CD4-positive, CD25-positive, alpha-beta regulatory T cell (primary cell): ENCODE measurements around the gene MVK. TPM values are rescaled to one million over a fixed set of nuclear protein-coding genes. Genes with fewer than 3 reads are reported as not detected.

Experiments used
- ATAC-seq, 2 donors: fragments of 150-1000 bp; cut with Tn5 transposase; one replicate each; pipeline ENCODE4 v1.10.0; 2021; ENCODE audit warnings: low read depth in 2 of 2, moderate number of reproducible peaks in 2 of 2, moderate library complexity in 1 of 2
- DNase-seq, 3 donors: peaks; one replicate each; pipeline versions ENCODE4 v3.0.0 to v3.0.0-alpha.2; 2012 to 2022; ENCODE audit warnings: mixed read lengths in 1 of 3
- H3K27ac ChIP-seq: one replicate; pipeline ENCODE4 v1.7.0; 2013; ENCODE audit warnings: mild to moderate bottlenecking, low read length; ENCODE audit not compliant: insufficient read depth, poor library complexity, severe bottlenecking
- H3K27me3 ChIP-seq: one replicate; pipeline ENCODE4 v1.7.0; 2013; ENCODE audit warnings: low read length; ENCODE audit not compliant: control insufficient read depth, insufficient read depth
- H3K36me3 ChIP-seq: one replicate; pipeline ENCODE4 v1.7.0; 2013; ENCODE audit warnings: mild to moderate bottlenecking, low read length, moderate library complexity; ENCODE audit not compliant: control insufficient read depth, insufficient read depth
- H3K4me1 ChIP-seq: 2 replicates; pipeline ENCODE4 v1.7.0; 2013; ENCODE audit warnings: mild to moderate bottlenecking, low read length; ENCODE audit not compliant: insufficient read depth, control insufficient read depth, poor library complexity, severe bottlenecking
- H3K4me3 ChIP-seq: one replicate; pipeline ENCODE4 v1.7.0; 2013; ENCODE audit warnings: low read depth, mild to moderate bottlenecking, low read length, moderate library complexity
- H3K9me3 ChIP-seq, 2 experiments: 1 replicate in 1 of 2; 2 replicates in 1 of 2; pipeline ENCODE4 v1.7.0; 2013; ENCODE audit warnings: low read length in 2 of 2, mild to moderate bottlenecking in 1 of 2, moderate library complexity in 1 of 2; ENCODE audit not compliant: control insufficient read depth in 2 of 2
- H3K27ac Mint-ChIP-seq, 3 donors: one replicate each; pipeline ENCODE4 v1.8.0; 2020 to 2022; ENCODE audit warnings: mild to moderate bottlenecking in 3 of 3, mixed read lengths in 3 of 3, moderate library complexity in 2 of 3
- H3K27me3 Mint-ChIP-seq: one replicate; pipeline ENCODE4 v1.8.0; 2022; ENCODE audit warnings: mild to moderate bottlenecking, mixed read lengths
- H3K36me3 Mint-ChIP-seq: one replicate; pipeline ENCODE4 v1.8.0; 2020; ENCODE audit warnings: mixed read lengths
- H3K4me1 Mint-ChIP-seq, 4 donors: one replicate each; pipeline ENCODE4 v1.8.0; 2020 to 2022; ENCODE audit warnings: mixed read lengths in 4 of 4, mild to moderate bottlenecking in 1 of 4
- H3K4me3 Mint-ChIP-seq, 4 donors: one replicate each; pipeline ENCODE4 v1.8.0; 2020 to 2022; ENCODE audit warnings: mild to moderate bottlenecking in 4 of 4, mixed read lengths in 4 of 4, moderate library complexity in 3 of 4
- H3K9me3 Mint-ChIP-seq, 7 donors: one replicate each; pipeline ENCODE4 v1.8.0; 2020 to 2022; ENCODE audit warnings: mixed read lengths in 7 of 7, mild to moderate bottlenecking in 3 of 7, moderate library complexity in 2 of 7
- polyA plus RNA-seq, 4 donors: library from polyadenylated mRNA; unstranded; fragments of 300-500 nt; fragmentation: Illumina TruSeq; gene quantifications; one replicate each; pipeline ENCODE4 v1.2.3, GENCODE V29; 2021
- total RNA-seq: library from RNA; stranded (reverse); gene quantifications from one replicate; pipeline ENCODE4 v1.2.3, GENCODE V29; 2022

MVK gene
- 16.2 TPM for total RNA-seq
- polyA plus RNA-seq, result 1 to 10 TPM; 2.2 to 4.3 (median 3.6) TPM

DNA sequence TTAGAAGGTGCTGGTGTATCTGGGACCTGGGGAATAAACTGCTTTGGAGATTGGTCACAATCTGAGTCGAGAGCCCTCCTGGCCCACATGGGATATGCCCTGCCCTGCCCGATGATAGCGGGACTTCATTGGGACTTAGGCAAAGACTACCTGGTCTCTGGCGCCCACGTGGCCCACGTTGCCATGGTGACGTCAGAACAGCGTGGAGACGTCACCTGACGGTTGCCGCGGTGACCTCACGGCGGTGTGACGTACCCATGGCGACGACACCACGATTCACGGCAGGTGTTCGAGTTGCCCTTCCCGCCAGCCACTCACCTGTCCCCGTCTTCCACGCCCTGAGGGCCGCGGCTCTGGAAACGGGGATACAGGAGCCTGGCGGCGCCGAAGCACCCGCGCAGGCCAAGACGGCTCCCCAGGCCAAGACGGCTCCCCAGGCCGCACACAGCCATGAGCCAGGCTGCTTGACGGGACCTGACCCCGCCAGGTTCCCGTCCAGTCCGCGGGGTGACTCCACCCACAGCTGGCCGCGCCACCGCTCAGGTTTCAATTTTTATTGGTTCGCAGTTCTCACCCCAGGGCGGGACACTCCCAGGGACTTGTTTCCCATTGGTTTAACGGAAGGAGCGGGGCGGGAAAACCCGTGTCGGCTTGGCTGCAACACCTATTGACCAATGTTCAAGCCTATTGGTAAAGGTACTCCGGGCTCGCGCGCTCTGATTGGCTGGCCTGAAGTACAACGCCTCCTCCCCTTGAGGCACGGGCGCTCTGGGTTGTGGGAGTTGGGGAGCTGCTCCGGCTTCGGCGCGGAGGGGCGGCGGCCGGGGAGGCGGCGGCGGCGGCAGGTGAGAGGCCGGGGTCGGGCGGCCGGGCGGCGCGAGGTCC, at the start of gene MVK, which contains the start of gene MMAB:
TSS of gene MVK (plus strand) at position 766 of the 885 bp plus-strand sequence. CDS start 1,029 bp downstream, outside the sequence.
TSS of gene MMAB (minus strand) at position 476 of the 885 bp plus-strand sequence. CDS start at position 452, 24 bp downstream.
- Histone ChIP-seq H3K4me3 (peak within 1 kb of the TSS; percentile 95), H3K27ac (peak within 1 kb of the TSS; percentile 92), H3K27me3 (no peaks in the 10 kb centered on the region), H3K4me1 (peaks cover 10% of the 10 kb centered on the region), H3K9me3 (no peaks in the 10 kb centered on the region), H3K36me3 (peaks cover 18% of the 10 kb centered on the region)
- peak; percentile 97 for ATAC-seq
- Mint-ChIP-seq H3K4me3 (peak within 1 kb of the TSS; percentile 92 to 97 (median 93)), H3K36me3 (peaks cover 16% of the 10 kb centered on the region), H3K27me3 (no peaks in the 10 kb centered on the region), H3K4me1 (peaks cover 5 to 32% (median 24%) of the 10 kb centered on the region in 4 donors), H3K9me3 (no peaks in the 10 kb centered on the region), H3K27ac (peak within 1 kb of the TSS; percentile 84 to 97 (median 96))
- DNase-seq, result peak; percentile 98 to 100 (median 99)

DNA sequence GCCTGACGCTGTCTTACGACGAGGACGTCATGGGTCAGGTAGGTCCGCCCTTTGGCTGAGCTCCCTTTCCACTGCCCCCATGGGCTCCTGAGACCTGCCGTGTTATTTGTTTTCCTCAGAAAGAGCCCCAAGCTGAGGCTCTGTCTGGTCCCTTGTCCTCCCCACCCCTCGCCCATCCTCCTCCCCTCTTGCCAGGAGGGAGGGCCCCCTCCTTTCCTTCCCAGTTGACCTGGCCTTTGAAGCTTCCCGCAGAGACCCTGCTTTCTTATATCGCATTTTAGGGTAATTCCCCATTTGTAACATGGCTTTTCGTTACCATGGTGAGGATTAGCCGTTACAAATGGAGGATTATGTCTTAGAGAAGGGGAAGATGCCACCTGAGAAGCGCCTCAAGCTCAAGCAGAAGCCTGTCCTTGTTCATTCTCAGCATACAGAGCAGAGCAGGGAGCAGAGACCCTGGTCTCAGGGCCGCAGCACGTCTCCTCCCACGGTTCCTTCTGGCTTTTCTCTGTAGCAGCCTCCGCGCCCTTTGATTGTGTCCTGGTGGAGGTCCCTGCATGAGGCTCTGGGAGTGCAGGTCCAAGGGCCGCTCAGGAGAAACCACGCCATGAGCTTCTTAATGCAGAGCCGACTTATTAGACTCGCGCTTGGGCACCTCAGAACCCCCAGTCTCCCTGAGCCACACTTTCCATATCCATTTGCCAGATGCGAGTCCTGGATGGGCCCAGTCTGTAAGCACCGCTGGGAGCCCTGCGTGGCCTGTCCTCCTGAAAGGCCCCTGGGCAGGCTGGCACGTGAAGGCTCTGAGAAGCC, 48.9 kb upstream of the MVK start:
- no peaks in the 10 kb centered on the region for H3K27me3 ChIP-seq
- no peaks in the 10 kb centered on the region for H3K9me3 ChIP-seq
- Mint-ChIP-seq H3K4me3 (no peak overlapping the region), H3K4me1 (no peaks in the 10 kb centered on the region), H3K9me3 (no peaks in the 10 kb centered on the region), H3K27ac (no peak overlapping the region), H3K36me3 (peaks cover 48% of the 10 kb centered on the region), H3K27me3 (no peaks in the 10 kb centered on the region)
- no peak overlapping the region for H3K27ac ChIP-seq
- H3K4me1 ChIP-seq, result no peaks in the 10 kb centered on the region
- DNase-seq (no peak), ATAC-seq (no peak)
- H3K4me3 ChIP-seq, result no peak overlapping the region
- peaks cover 78% of the 10 kb centered on the region for H3K36me3 ChIP-seq

DNA sequence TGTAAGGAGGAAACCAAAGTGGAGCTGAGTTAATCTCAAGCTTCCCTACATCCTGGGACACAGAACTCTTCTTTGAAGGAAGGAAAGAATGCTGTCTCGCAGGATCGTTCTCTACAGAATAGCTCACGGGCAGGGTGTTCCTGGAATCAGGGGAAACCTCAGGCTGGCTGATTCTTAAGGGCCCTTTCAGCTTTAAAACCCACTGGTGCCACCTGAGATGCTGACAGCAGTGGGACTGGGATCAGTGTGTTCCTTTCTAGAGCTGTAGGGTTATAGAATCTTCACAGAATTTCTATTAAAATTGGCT, 48.4 kb upstream of the MVK start:
- Mint-ChIP-seq H3K4me1 (no peaks in the 10 kb centered on the region), H3K27ac (no peak overlapping the region), H3K4me3 (no peak overlapping the region), H3K36me3 (peaks cover 49% of the 10 kb centered on the region), H3K9me3 (no peaks in the 10 kb centered on the region), H3K27me3 (no peaks in the 10 kb centered on the region)
- DNase-seq (no peak), ATAC-seq (no peak)
- H3K27ac ChIP-seq, result no peak overlapping the region
- H3K36me3 ChIP-seq, result peaks cover 82% of the 10 kb centered on the region
- no peaks in the 10 kb centered on the region for H3K27me3 ChIP-seq
- no peaks in the 10 kb centered on the region for H3K9me3 ChIP-seq
- no peak overlapping the region for H3K4me3 ChIP-seq
- H3K4me1 ChIP-seq, result no peaks in the 10 kb centered on the region

DNA sequence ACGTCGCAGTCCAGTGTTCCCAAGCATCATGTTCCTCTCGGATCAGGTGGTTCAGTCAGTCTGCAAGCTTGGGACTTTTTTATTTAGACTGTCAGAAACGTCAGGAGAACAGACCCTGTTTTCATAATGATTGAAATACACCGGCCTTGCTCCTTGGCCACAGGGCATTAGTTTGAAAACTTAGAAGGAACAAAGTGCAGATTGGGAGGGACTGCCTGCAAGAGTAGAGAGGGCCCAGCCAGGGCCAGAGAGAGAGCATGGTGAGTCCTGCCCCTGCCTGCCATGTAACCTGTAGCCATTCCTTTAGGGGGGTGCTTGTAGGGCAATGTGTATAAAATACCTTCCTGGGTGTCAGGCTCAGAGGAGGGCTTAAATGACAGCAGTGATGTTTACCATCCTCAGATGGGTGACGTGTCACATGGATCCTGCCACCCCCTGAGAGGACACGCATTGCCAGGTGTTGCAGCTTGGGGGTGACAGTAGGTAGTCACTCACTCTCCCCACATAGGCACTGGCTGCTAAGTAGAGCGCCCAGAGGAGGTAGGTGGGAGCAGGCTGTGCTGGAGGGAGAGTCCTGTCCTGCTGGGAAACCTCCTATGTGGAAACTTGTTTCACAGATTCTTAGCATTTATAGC, 46.0 kb upstream of the MVK start:
- H3K36me3 Mint-ChIP-seq, result peaks cover 45% of the 10 kb centered on the region
- H3K4me1 Mint-ChIP-seq, result no peaks in the 10 kb centered on the region
- peaks cover 76% of the 10 kb centered on the region for H3K36me3 ChIP-seq
- no peak for ATAC-seq
- H3K9me3 Mint-ChIP-seq, result no peaks in the 10 kb centered on the region
- H3K27me3 ChIP-seq, result no peaks in the 10 kb centered on the region
- no peak for DNase-seq
- no peaks in the 10 kb centered on the region for H3K4me1 ChIP-seq
- H3K27me3 Mint-ChIP-seq, result no peaks in the 10 kb centered on the region
- no peak overlapping the region for H3K27ac ChIP-seq
- H3K4me3 ChIP-seq, result no peak overlapping the region
- no peak overlapping the region for H3K4me3 Mint-ChIP-seq
- no peaks in the 10 kb centered on the region for H3K9me3 ChIP-seq
- H3K27ac Mint-ChIP-seq, result no peak overlapping the region

DNA sequence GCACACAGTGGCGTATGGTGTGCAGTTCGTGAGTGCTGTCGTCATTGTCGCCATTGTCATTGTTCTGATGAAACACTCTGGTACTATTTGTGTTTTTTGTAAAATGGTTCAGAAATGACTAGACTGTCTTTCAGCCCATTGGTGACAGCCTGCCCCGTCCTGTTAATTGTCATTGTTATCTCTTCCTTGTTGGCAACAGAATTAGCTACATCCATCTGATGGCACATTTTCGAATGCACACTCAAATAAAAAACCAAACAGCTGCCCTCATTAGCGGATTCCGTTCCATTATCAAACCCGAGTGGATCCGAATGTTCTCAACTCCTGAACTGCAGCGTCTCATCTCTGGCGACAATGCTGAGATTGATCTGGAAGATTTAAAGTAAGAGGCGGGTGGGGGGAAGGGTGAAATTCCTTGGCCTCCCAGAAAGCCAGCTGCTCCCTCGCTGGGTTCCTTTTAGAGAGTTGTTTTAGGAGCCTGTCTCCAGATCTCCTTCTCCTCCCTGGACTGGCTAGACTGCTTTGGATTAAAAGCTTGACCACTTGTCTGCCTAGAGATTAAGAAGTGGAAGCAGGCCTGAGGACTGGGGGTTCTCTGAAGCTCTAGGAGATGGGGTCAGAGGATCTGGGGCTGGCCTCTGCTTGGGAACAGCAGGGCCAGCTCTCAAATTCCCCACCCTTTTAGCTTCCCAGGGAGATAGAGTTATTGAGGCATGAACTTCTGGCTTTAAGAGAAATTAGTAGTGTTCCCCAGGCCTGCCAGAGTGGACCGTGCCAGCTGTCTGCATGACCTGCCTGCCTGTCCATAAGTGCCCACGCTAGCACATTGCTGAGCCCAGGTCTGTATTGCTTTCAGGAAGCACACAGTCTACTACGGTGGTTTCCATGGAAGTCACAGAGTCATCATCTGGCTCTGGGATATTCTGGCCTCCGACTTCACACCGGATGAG, 43.6 kb upstream of the MVK start:
- Histone ChIP-seq H3K4me1 (no peaks in the 10 kb centered on the region), H3K27ac (no peak overlapping the region), H3K27me3 (no peaks in the 10 kb centered on the region), H3K9me3 (no peaks in the 10 kb centered on the region), H3K36me3 (peaks cover 68% of the 10 kb centered on the region), H3K4me3 (no peak overlapping the region)
- DNase-seq (no peak), ATAC-seq (no peak)
- H3K27me3 Mint-ChIP-seq, result no peaks in the 10 kb centered on the region
- peaks cover 45% of the 10 kb centered on the region for H3K36me3 Mint-ChIP-seq
- H3K4me1 Mint-ChIP-seq, result no peaks in the 10 kb centered on the region
- H3K9me3 Mint-ChIP-seq, result no peaks in the 10 kb centered on the region
- no peak overlapping the region for H3K27ac Mint-ChIP-seq
- H3K4me3 Mint-ChIP-seq, result no peak overlapping the region

DNA sequence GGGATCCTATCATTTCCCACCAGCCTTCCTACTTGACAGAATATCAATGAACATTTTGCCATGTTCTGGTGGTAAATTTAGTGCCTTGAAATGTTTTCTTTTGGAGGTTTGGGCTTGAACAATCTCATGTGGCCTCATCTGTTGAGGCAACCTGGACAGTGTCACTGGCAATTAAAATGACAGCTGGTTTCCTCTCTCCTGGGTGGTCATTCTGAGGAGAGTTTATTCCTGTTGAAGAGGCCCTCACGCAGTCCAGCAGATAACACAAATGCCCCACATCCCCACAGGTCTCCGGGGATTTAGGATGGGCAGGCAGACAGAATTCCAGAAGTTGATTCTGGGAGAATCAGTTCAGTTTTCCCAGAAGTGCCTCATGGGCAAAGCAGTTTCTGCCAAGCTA, 42.2 kb upstream of the MVK start:
- H3K9me3 Mint-ChIP-seq, result no peaks in the 10 kb centered on the region
- ATAC-seq (no peak), DNase-seq (no peak)
- Histone ChIP-seq H3K4me1 (no peaks in the 10 kb centered on the region), H3K4me3 (no peak overlapping the region), H3K36me3 (peaks cover 60% of the 10 kb centered on the region), H3K9me3 (no peaks in the 10 kb centered on the region), H3K27ac (no peak overlapping the region), H3K27me3 (no peaks in the 10 kb centered on the region)
- H3K4me1 Mint-ChIP-seq, result no peaks in the 10 kb centered on the region
- H3K36me3 Mint-ChIP-seq, result peaks cover 40% of the 10 kb centered on the region
- H3K4me3 Mint-ChIP-seq, result no peak overlapping the region
- no peak overlapping the region for H3K27ac Mint-ChIP-seq
- no peaks in the 10 kb centered on the region for H3K27me3 Mint-ChIP-seq
